PC-9 (cell line): ENCODE data around the gene RGPD3.

Source experiments
- EZH2 ChIP-seq: fragments of 200-600 bp; sonication (generic); IDR thresholded peaks from 2 replicates; pipeline ENCODE4 v1.8.0; 2017; ENCODE audit warnings: antibody characterized with exemption, low read depth
- TF ChIP-seq, protein P1 (sequence below): fragments of 200-600 bp; sonication (generic); conservative IDR thresholded peaks from 2 replicates; pipeline ENCODE4 v1.6.1; 2017; ENCODE audit warnings: mixed run types, antibody characterized with exemption, mild to moderate bottlenecking, moderate library complexity

DNA sequence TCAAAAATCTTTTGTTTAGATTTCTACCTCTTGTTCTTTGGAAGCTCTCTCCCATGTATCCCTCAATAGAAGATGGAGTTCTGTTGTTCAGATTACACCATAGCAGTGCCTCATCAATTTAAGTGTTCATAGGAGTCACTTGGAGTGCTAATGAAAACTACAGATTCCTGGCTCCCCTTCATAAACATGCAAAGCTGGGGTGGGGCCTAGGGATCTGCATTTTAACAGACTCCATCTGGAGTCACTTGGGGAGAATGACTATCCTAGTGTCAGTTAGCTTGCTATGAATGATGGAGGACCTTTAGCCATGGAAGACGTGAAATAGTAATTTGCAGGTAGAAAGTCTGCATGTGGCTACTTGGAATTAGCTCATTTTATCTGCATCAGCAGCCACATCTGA, 105.4 kb downstream of the RGPD3 start:
- TF ChIP-seq, protein P1, sequence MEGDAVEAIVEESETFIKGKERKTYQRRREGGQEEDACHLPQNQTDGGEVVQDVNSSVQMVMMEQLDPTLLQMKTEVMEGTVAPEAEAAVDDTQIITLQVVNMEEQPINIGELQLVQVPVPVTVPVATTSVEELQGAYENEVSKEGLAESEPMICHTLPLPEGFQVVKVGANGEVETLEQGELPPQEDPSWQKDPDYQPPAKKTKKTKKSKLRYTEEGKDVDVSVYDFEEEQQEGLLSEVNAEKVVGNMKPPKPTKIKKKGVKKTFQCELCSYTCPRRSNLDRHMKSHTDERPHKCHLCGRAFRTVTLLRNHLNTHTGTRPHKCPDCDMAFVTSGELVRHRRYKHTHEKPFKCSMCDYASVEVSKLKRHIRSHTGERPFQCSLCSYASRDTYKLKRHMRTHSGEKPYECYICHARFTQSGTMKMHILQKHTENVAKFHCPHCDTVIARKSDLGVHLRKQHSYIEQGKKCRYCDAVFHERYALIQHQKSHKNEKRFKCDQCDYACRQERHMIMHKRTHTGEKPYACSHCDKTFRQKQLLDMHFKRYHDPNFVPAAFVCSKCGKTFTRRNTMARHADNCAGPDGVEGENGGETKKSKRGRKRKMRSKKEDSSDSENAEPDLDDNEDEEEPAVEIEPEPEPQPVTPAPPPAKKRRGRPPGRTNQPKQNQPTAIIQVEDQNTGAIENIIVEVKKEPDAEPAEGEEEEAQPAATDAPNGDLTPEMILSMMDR = no peak
- TF ChIP-seq EZH2 = no peak
